Endothelial cell of umbilical vein (primary cell): Measurements from ENCODE around the gene DENND1A. TPM values are rescaled to one million over a fixed set of nuclear protein-coding genes. Genes with fewer than 3 reads are reported as not detected.

Source experiments
- BruUV-seq: library from RNA; stranded (reverse); fragments of 400-500 nt; replicated peaks from 2 replicates; lab custom pipeline; 2021; lab: Mats Ljungman, UMichigan
- CTCF ChIA-PET: fragments of 300-600, 350-600 bp; sonication (Branson Sonifier 250); formaldehyde crosslinking; loops from one replicate; lab custom pipeline; 2021; ENCODE audit warnings: antibody characterized with exemption, inconsistent platforms; lab: Charles Lee
- POLR2A ChIA-PET: fragments of 300-600, 350-600 bp; sonication (Branson Sonifier 250); formaldehyde crosslinking; loops from one replicate; lab custom pipeline; 2021; ENCODE audit warnings: antibody characterized with exemption, inconsistent platforms; lab: Charles Lee
- DNase-seq: peaks from one replicate; pipeline ENCODE4 v3.0.0-alpha.2; 2011; ENCODE audit warnings: low read depth, low spot score
- FAIRE-seq: peaks from 2 replicates; lab custom pipeline; 2011; peaks lifted over from hg19 to GRCh38; lab: Jason Lieb, UNC
- H2AFZ ChIP-seq: 2 replicates; pipeline ENCODE4 v1.6.0; 2012; ENCODE audit warnings: low read depth, low read length, control low read depth, inconsistent platforms
- H3K27ac ChIP-seq: 2 replicates; pipeline ENCODE4 v1.5.1; 2011; ENCODE audit warnings: low read depth, mild to moderate bottlenecking, control low read depth, low read length, moderate library complexity; ENCODE audit not compliant: insufficient read depth
- H3K27me3 ChIP-seq, 2 experiments: 2 replicates each; pipeline versions ENCODE4 v1.6.0 to v1.6.1; 2011; ENCODE audit warnings: low read length in 2 of 2, mixed read lengths in 1 of 2; ENCODE audit not compliant: control insufficient read depth in 2 of 2, insufficient read depth in 2 of 2
- H3K36me3 ChIP-seq, 2 experiments: 2 replicates in 1 of 2; 3 replicates in 1 of 2; pipeline ENCODE4 v1.5.1; 2011; ENCODE audit warnings: low read length in 2 of 2, mild to moderate bottlenecking in 1 of 2, moderate library complexity in 1 of 2; ENCODE audit not compliant: control insufficient read depth in 2 of 2, insufficient read depth in 2 of 2; ENCODE audit errors: extremely low read depth in 1 of 2
- H3K4me1 ChIP-seq: 3 replicates; pipeline ENCODE4 v1.5.1; 2011; ENCODE audit warnings: mild to moderate bottlenecking, low read length; ENCODE audit not compliant: control insufficient read depth, insufficient read depth; ENCODE audit errors: extremely low read depth
- H3K4me2 ChIP-seq: 2 replicates; pipeline ENCODE4 v1.6.1; 2011; ENCODE audit warnings: low read length, control low read depth, mixed read lengths; ENCODE audit not compliant: insufficient read depth
- H3K4me3 ChIP-seq, 3 experiments: fragments of 200-600 bp in 1 of 3; sonication (generic), shearing (Covaris generic) in 1 of 3; replicated peaks in 1 of 3; 2 replicates each; pipeline ENCODE4 v1.5.1; 2011 to 2016; ENCODE audit warnings: control low read depth in 3 of 3, low read length in 3 of 3, mild to moderate bottlenecking in 2 of 3, inconsistent platforms in 1 of 3, low read depth in 1 of 3, moderate library complexity in 1 of 3; ENCODE audit not compliant: insufficient read depth in 1 of 3
- H3K79me2 ChIP-seq: 2 replicates; pipeline ENCODE4 v1.6.0; 2012; ENCODE audit warnings: low read length, inconsistent platforms; ENCODE audit not compliant: control insufficient read depth, insufficient read depth
- H3K9ac ChIP-seq: replicated peaks from 2 replicates; pipeline ENCODE3; 2011; ENCODE audit warnings: low read length, control low read depth; ENCODE audit not compliant: insufficient read depth; ENCODE audit errors: extremely low read depth
- H3K9me1 ChIP-seq: replicated peaks from 3 replicates; pipeline ENCODE4 v1.6.0; 2011; ENCODE audit warnings: mild to moderate bottlenecking, low read length; ENCODE audit not compliant: control insufficient read depth, insufficient read depth; ENCODE audit errors: extremely low read depth
- H3K9me3 ChIP-seq: replicated peaks from 2 replicates; pipeline ENCODE4 v1.5.1; 2012; ENCODE audit warnings: low read length, inconsistent platforms; ENCODE audit not compliant: control insufficient read depth, insufficient read depth
- H4K20me1 ChIP-seq: replicated peaks from 2 replicates; pipeline ENCODE3; 2011; ENCODE audit warnings: mild to moderate bottlenecking, low read length; ENCODE audit not compliant: control insufficient read depth, insufficient read depth; ENCODE audit errors: extremely low read depth
- CTCF ChIP-seq, 2 donors: IDR thresholded peaks; 1 replicate in 1 of 2; 2 replicates in 1 of 2; pipeline ENCODE4 v1.5.1; 2011; ENCODE audit warnings: low read length in 2 of 2, mild to moderate bottlenecking in 2 of 2, moderate library complexity in 2 of 2, control low read depth in 1 of 2, inconsistent platforms in 1 of 2, low read depth in 1 of 2; ENCODE audit not compliant: insufficient read depth in 1 of 2; ENCODE audit errors: extremely low read depth in 1 of 2
- EZH2 ChIP-seq: IDR thresholded peaks from 2 replicates; pipeline ENCODE4 v1.6.1; 2012; ENCODE audit warnings: borderline replicate concordance, low read depth, mild to moderate bottlenecking, moderate library complexity, low read length, inconsistent platforms; ENCODE audit not compliant: severe bottlenecking
- FOS ChIP-seq: IDR thresholded peaks from 2 replicates; pipeline ENCODE4 v1.6.1; 2011; ENCODE audit warnings: mild to moderate bottlenecking, low read length, moderate library complexity, borderline replicate concordance; ENCODE audit not compliant: insufficient read depth
- GATA2 ChIP-seq: IDR thresholded peaks from 2 replicates; pipeline ENCODE4 v1.7.0; 2011; ENCODE audit warnings: low read depth, mild to moderate bottlenecking, moderate library complexity, mixed read lengths, low read length; ENCODE audit not compliant: insufficient read length, insufficient read depth
- JUN ChIP-seq: IDR thresholded peaks from 2 replicates; pipeline ENCODE4 v1.6.1; 2011; ENCODE audit warnings: borderline replicate concordance, low read depth; ENCODE audit not compliant: insufficient read length, insufficient read depth
- MAX ChIP-seq: IDR thresholded peaks from 2 replicates; pipeline ENCODE4 v1.6.1; 2011; ENCODE audit not compliant: insufficient read depth, insufficient read length
- MYC ChIP-seq: IDR thresholded peaks from one replicate; pipeline ENCODE4 v1.6.1; 2011; ENCODE audit warnings: mild to moderate bottlenecking, low read depth, low read length
- POLR2A ChIP-seq: IDR thresholded peaks from 2 replicates; pipeline ENCODE4 v1.6.1; 2012; ENCODE audit warnings: low read depth, mild to moderate bottlenecking, control low read depth, low read length
- POLR2AphosphoS5 ChIP-seq: IDR thresholded peaks from 2 replicates; pipeline ENCODE4 v1.6.1; 2012; ENCODE audit warnings: low read depth, mild to moderate bottlenecking, control low read depth, low read length, moderate library complexity; ENCODE audit not compliant: insufficient read depth
- dilution Hi-C: fragments of 300-500 bp; cut with MboI; formaldehyde crosslinking; loops from one replicate; pipeline ENCODE4 v1.15.0; 2019; ENCODE audit warnings: low sequenced_read_pairs; ENCODE audit not compliant: extremely low pct_ligation_motif_present
- intact Hi-C: fragments of 100-400 bp; cut with micrococcal nuclease; formaldehyde crosslinking; loops from one replicate; pipeline ENCODE4 v1.10.0; 2022
- polyA plus RNA-seq, 4 experiments: library from polyadenylated mRNA; depleted of rRNA in 3 of 4; stranded (reverse) in 3 of 4; unstranded in 1 of 4; fragments of >200 nt; gene quantifications; 2 replicates each; pipeline versions ENCODE4 v1.2.1 to v1.2.3, GENCODE V29; 2011 to 2012; ENCODE audit warnings: missing spikeins in 1 of 4
- total RNA-seq: library from RNA; stranded (reverse); gene quantifications from 2 replicates; pipeline ENCODE4 v1.2.3, GENCODE V29; 2021

Gene DENND1A
- total and polyA plus RNA-seq, 2 donors (not counting 3 experiments of a cell fraction or from before 2014, with no cell fraction given): 18.5 to 24.5 TPM

- no peaks in the 10 kb centered on the region for H3K4me1 ChIP-seq
- H3K4me2 ChIP-seq: no peak overlapping the region
- H3K9me1 ChIP-seq: no peaks in the 10 kb centered on the region
- no peak overlapping the region for H2AFZ ChIP-seq
- POLR2A ChIA-PET: no interaction called here
- no peak overlapping the region for H3K27ac ChIP-seq
- intact Hi-C loops: no loop called here
- no peak overlapping the region for H3K9ac ChIP-seq
- CTCF ChIA-PET: no interaction called here
- no peak for DNase-seq
- FAIRE-seq: no peak
- H4K20me1 ChIP-seq: no peaks in the 10 kb centered on the region
- H3K27me3 ChIP-seq: no peaks in the 10 kb centered on the region
- dilution Hi-C loops: no loop called here
- no peaks in the 10 kb centered on the region for H3K9me3 ChIP-seq
- no peaks in the 10 kb centered on the region for H3K79me2 ChIP-seq
- no peak overlapping the region for H3K4me3 ChIP-seq
- H3K36me3 ChIP-seq: no peaks in the 10 kb centered on the region
- BruUV-seq: no TSS peak
- TF ChIP-seq JUN: no peak
- no peak for TF ChIP-seq POLR2A
- no peak for TF ChIP-seq GATA2
- no peak for TF ChIP-seq FOS
- TF ChIP-seq POLR2AphosphoS5: no peak
Measured at GRCh38 chr9:123470991-123471770, 458.7 kb downstream of the DENND1A start.

- TF ChIP-seq POLR2A (no peak), JUN (no peak), MAX (no peak), CTCF (IDR thresholded peaks at IDR 0.05; ENCODE audit: extremely low read depth in 1 of 2, insufficient read depth in 1 of 2, low read depth in 1 of 2, low read length in 2 of 2) (no peak), GATA2 (no peak), POLR2AphosphoS5 (no peak), EZH2 (no peak), FOS (no peak), MYC (no peak)
- H3K4me1 ChIP-seq: no peaks in the 10 kb centered on the region
- no peaks in the 10 kb centered on the region for H3K36me3 ChIP-seq
- BruUV-seq: no TSS peak
- no peak overlapping the region for H3K4me2 ChIP-seq
- H3K79me2 ChIP-seq: no peaks in the 10 kb centered on the region
- DNase-seq (no peak), FAIRE-seq (no peak)
- ChIA-PET POLR2A (no interaction called here), CTCF (interaction anchor here (0.6 kb wide), 1 partner anchor 11 kb away, joined by 3 read pairs; no protein-coding TSS in a partner anchor)
- H3K27ac ChIP-seq: no peak overlapping the region
- no peaks in the 10 kb centered on the region for H3K9me3 ChIP-seq
- no peaks in the 10 kb centered on the region for H3K9me1 ChIP-seq
- H2AFZ ChIP-seq: no peak overlapping the region
- dilution Hi-C loops: no loop called here
- H3K9ac ChIP-seq: no peak overlapping the region
- no peaks in the 10 kb centered on the region for H4K20me1 ChIP-seq
- intact Hi-C loops: no loop called here
- no peaks in the 10 kb centered on the region for H3K27me3 ChIP-seq
- H3K4me3 ChIP-seq: no peak overlapping the region
Measured at GRCh38 chr9:123470121-123470782, 459.7 kb downstream of the DENND1A start.
